Suprapubic skin (tissue), 3 donors: ENCODE data around the gene APOLD1.
"Not testable (repeated sequence)": the region's sequence is repeated elsewhere in the genome, so short reads cannot be mapped to it uniquely, and the experiment has no call there.

Experiments used
- POLR2A ChIP-seq, 2 donors: fragments of 450-650 bp; IDR thresholded peaks; one replicate each; pipeline ENCODE4 v1.6.1; 2017; ENCODE audit warnings: antibody characterized with exemption in 2 of 2, mild to moderate bottlenecking in 2 of 2, moderate library complexity in 2 of 2
- TF ChIP-seq, protein P1 (sequence below), 2 donors: fragments of 200-600 bp in 1 of 2; fragments of 450-650 bp in 1 of 2; sonication (generic) in 1 of 2; IDR thresholded peaks; one replicate each; pipeline ENCODE4 v1.5.1; 2016 to 2019; ENCODE audit warnings: antibody characterized with exemption in 2 of 2, mild to moderate bottlenecking in 1 of 2, moderate library complexity in 1 of 2

GRCh38 chr12:12820376-12820775 is 34.9 kb downstream of the APOLD1 start:
- TF ChIP-seq, protein P1, sequence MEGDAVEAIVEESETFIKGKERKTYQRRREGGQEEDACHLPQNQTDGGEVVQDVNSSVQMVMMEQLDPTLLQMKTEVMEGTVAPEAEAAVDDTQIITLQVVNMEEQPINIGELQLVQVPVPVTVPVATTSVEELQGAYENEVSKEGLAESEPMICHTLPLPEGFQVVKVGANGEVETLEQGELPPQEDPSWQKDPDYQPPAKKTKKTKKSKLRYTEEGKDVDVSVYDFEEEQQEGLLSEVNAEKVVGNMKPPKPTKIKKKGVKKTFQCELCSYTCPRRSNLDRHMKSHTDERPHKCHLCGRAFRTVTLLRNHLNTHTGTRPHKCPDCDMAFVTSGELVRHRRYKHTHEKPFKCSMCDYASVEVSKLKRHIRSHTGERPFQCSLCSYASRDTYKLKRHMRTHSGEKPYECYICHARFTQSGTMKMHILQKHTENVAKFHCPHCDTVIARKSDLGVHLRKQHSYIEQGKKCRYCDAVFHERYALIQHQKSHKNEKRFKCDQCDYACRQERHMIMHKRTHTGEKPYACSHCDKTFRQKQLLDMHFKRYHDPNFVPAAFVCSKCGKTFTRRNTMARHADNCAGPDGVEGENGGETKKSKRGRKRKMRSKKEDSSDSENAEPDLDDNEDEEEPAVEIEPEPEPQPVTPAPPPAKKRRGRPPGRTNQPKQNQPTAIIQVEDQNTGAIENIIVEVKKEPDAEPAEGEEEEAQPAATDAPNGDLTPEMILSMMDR (IDR thresholded peaks at IDR 0.05), result not testable (repeated sequence)
- not testable (repeated sequence) for TF ChIP-seq POLR2A (IDR thresholded peaks at IDR 0.05)
